AG04449 (cell line): ENCODE results near the gene SP5.
"Not testable (repeated sequence)": the region's sequence is repeated elsewhere in the genome, so short reads cannot be mapped to it uniquely, and the experiment has no call there.

Experiments used
- CTCF ChIA-PET: fragments of 350-600 bp; formaldehyde crosslinking; extraction: SDS; loops from one replicate; lab custom pipeline; 2021; ENCODE audit warnings: antibody characterized with exemption; lab: Yijun Ruan, JAX
- POLR2A ChIA-PET: fragments of 400-600, 350-600 bp; formaldehyde crosslinking; extraction: SDS; loops from one replicate; lab custom pipeline; 2020; ENCODE audit warnings: antibody characterized with exemption, inconsistent platforms; lab: Yijun Ruan, JAX
- DNase-seq: peaks from one replicate; pipeline ENCODE4 v3.0.0-alpha.2; 2010; ENCODE audit warnings: low read depth, low spot score
- H3K4me3 ChIP-seq: 2 replicates; pipeline ENCODE4 v1.5.1; 2011; ENCODE audit warnings: low read depth, mild to moderate bottlenecking, control low read depth, low read length
- CTCF ChIP-seq: IDR thresholded peaks from one replicate; pipeline ENCODE4 v1.5.1; 2011; ENCODE audit warnings: mild to moderate bottlenecking, moderate library complexity, low read length, control low read depth, inconsistent platforms; ENCODE audit not compliant: insufficient read depth; ENCODE audit errors: missing control alignments

Gene SP5

GRCh38 chr2:170742000-170742399 is 26.9 kb downstream of the SP5 start:
- DNase-seq = no peak
- POLR2A ChIA-PET = no interaction called here
- CTCF ChIA-PET = no interaction called here
- no peak overlapping the region for H3K4me3 ChIP-seq
- no peak for TF ChIP-seq CTCF

GRCh38 chr2:170742896-170743529 is 27.9 kb downstream of the SP5 start:
- no peak for DNase-seq
- POLR2A ChIA-PET = no interaction called here
- H3K4me3 ChIP-seq = no peak overlapping the region
- no peak for TF ChIP-seq CTCF
- CTCF ChIA-PET = no interaction called here

- DNase-seq = no peak
- no peak overlapping the region for H3K4me3 ChIP-seq
- ChIA-PET CTCF (no interaction called here), POLR2A (no interaction called here)
- TF ChIP-seq CTCF = no peak
Observed at GRCh38 chr2:170743530-170744239, 28.5 kb downstream of the SP5 start.

GRCh38 chr2:170744248-170745002 is 29.3 kb downstream of the SP5 start:
- POLR2A ChIA-PET = no interaction called here
- H3K4me3 ChIP-seq = no peak overlapping the region
- CTCF ChIA-PET = no interaction called here
- no peak for TF ChIP-seq CTCF
- DNase-seq = no peak

- no peak for DNase-seq
- ChIA-PET CTCF (no interaction called here), POLR2A (no interaction called here)
- no peak for TF ChIP-seq CTCF
- no peak overlapping the region for H3K4me3 ChIP-seq
Observed at GRCh38 chr2:170745305-170745704, 30.2 kb downstream of the SP5 start.

GRCh38 chr2:170747921-170748320 is 32.8 kb downstream of the SP5 start:
- ChIA-PET POLR2A (no interaction called here), CTCF (no interaction called here)
- no peak for DNase-seq
- TF ChIP-seq CTCF = no peak
- no peak overlapping the region for H3K4me3 ChIP-seq

- CTCF ChIA-PET, H3K4me3 ChIP-seq, POLR2A ChIA-PET, DNase-seq: not testable (repeated sequence)
Observed at GRCh38 chr2:170751555-170751954, 36.4 kb downstream of the SP5 start.
